Measurements from ENCODE around the gene CHKA.

- TF ChIP-seq EZH2 (IDR thresholded peaks at IDR 0.05; ENCODE audit: low read depth, unreplicated experiment) (no peak), POLR2AphosphoS5 (IDR thresholded peaks at IDR 0.05; ENCODE audit: low read depth) (no peak), ZNF331 (CRISPR knock-in tag; IDR thresholded peaks at IDR 0.05; ENCODE audit: low read depth) (no peak)
- TF ChIP-seq, protein P1, sequence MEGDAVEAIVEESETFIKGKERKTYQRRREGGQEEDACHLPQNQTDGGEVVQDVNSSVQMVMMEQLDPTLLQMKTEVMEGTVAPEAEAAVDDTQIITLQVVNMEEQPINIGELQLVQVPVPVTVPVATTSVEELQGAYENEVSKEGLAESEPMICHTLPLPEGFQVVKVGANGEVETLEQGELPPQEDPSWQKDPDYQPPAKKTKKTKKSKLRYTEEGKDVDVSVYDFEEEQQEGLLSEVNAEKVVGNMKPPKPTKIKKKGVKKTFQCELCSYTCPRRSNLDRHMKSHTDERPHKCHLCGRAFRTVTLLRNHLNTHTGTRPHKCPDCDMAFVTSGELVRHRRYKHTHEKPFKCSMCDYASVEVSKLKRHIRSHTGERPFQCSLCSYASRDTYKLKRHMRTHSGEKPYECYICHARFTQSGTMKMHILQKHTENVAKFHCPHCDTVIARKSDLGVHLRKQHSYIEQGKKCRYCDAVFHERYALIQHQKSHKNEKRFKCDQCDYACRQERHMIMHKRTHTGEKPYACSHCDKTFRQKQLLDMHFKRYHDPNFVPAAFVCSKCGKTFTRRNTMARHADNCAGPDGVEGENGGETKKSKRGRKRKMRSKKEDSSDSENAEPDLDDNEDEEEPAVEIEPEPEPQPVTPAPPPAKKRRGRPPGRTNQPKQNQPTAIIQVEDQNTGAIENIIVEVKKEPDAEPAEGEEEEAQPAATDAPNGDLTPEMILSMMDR (conservative IDR thresholded peaks at IDR 0.05; ENCODE audit: low read depth in 2 of 2), result no peak
- TF ChIP-seq, protein P2, sequence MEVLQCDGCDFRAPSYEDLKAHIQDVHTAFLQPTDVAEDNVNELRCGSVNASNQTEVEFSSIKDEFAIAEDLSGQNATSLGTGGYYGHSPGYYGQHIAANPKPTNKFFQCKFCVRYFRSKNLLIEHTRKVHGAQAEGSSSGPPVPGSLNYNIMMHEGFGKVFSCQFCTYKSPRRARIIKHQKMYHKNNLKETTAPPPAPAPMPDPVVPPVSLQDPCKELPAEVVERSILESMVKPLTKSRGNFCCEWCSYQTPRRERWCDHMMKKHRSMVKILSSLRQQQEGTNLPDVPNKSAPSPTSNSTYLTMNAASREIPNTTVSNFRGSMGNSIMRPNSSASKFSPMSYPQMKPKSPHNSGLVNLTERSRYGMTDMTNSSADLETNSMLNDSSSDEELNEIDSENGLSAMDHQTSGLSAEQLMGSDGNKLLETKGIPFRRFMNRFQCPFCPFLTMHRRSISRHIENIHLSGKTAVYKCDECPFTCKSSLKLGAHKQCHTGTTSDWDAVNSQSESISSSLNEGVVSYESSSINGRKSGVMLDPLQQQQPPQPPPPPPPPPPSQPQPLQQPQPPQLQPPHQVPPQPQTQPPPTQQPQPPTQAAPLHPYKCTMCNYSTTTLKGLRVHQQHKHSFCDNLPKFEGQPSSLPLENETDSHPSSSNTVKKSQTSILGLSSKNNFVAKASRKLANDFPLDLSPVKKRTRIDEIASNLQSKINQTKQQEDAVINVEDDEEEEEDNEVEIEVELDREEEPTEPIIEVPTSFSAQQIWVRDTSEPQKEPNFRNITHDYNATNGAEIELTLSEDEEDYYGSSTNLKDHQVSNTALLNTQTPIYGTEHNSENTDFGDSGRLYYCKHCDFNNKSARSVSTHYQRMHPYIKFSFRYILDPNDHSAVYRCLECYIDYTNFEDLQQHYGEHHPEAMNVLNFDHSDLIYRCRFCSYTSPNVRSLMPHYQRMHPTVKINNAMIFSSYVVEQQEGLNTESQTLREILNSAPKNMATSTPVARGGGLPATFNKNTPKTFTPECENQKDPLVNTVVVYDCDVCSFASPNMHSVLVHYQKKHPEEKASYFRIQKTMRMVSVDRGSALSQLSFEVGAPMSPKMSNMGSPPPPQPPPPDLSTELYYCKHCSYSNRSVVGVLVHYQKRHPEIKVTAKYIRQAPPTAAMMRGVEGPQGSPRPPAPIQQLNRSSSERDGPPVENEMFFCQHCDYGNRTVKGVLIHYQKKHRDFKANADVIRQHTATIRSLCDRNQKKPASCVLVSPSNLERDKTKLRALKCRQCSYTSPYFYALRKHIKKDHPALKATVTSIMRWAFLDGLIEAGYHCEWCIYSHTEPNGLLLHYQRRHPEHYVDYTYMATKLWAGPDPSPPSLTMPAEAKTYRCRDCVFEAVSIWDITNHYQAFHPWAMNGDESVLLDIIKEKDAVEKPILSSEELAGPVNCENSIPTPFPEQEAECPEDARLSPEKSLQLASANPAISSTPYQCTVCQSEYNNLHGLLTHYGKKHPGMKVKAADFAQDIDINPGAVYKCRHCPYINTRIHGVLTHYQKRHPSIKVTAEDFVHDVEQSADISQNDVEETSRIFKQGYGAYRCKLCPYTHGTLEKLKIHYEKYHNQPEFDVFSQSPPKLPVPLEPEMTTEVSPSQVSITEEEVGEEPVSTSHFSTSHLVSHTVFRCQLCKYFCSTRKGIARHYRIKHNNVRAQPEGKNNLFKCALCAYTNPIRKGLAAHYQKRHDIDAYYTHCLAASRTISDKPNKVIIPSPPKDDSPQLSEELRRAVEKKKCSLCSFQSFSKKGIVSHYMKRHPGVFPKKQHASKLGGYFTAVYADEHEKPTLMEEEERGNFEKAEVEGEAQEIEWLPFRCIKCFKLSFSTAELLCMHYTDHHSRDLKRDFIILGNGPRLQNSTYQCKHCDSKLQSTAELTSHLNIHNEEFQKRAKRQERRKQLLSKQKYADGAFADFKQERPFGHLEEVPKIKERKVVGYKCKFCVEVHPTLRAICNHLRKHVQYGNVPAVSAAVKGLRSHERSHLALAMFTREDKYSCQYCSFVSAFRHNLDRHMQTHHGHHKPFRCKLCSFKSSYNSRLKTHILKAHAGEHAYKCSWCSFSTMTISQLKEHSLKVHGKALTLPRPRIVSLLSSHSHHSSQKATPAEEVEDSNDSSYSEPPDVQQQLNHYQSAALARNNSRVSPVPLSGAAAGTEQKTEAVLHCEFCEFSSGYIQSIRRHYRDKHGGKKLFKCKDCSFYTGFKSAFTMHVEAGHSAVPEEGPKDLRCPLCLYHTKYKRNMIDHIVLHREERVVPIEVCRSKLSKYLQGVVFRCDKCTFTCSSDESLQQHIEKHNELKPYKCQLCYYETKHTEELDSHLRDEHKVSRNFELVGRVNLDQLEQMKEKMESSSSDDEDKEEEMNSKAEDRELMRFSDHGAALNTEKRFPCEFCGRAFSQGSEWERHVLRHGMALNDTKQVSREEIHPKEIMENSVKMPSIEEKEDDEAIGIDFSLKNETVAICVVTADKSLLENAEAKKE (CRISPR knock-in tag; IDR thresholded peaks at IDR 0.05), result no peak
These were observed 83.6 kb downstream of the CHKA start for GRCh38 chr11:68037411-68038225.
